Gastroesophageal sphincter (tissue), 3 donors: ENCODE data around the gene CAPN12.

Experiments
- POLR2AphosphoS5 ChIP-seq: sonication (generic); formaldehyde crosslinking; IDR thresholded peaks from one replicate; pipeline ENCODE4 v1.6.1; 2017; ENCODE audit warnings: antibody characterized with exemption
- TF ChIP-seq, protein P1 (sequence below), 4 experiments: fragments of 200-600 bp in 2 of 4; fragments of 450-650 bp in 2 of 4; sonication (generic) in 1 of 4; IDR thresholded peaks; one replicate each; pipeline ENCODE4 v1.5.1; 2017 to 2019; ENCODE audit warnings: antibody characterized with exemption in 4 of 4, mild to moderate bottlenecking in 2 of 4, moderate library complexity in 2 of 4

DNA sequence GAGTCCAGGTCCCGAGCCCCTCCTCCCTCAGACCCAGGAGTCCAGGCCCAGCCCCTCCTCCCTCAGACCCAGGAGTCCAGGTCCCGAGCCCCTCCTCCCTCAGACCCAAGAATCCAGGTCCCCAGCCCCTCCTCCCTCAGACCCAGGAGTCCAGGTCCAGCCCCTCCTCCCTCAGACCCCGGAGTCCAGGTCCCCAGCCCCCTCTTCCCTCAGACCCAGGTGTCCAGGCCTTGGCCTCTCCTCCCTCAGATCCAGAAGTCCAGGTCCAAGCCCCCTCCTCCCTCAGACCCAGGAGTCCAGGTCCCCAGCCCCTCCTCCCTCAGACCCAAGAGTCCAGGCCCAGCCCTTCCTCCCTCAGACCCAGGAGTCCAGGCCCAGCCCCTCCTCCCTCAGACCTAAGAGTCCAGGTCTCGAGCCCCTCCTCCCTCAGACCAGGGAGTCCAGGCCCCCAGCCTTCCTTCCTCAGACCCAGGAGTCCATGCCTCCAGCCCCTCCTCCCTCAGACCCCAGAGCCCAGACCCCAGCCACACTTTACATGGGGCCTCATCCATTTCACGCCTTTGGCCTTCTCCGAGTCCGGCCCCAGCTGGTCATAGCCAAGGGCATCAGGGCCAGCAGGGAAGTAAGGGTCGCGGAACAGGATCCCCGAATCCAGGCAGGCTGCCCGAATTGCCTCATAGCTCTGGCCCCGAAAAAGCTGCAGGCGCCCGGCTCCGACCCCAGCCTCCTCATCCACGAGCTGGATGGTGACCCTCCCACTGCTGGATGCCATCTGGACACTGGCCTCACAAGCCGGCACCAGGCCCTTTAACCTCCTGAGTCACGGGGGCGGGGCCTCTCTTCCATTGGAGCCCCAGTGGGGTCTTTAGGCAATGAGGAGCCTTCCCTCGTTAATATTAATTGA, 628 bp downstream of the CAPN12 start:
- TF ChIP-seq, protein P1, sequence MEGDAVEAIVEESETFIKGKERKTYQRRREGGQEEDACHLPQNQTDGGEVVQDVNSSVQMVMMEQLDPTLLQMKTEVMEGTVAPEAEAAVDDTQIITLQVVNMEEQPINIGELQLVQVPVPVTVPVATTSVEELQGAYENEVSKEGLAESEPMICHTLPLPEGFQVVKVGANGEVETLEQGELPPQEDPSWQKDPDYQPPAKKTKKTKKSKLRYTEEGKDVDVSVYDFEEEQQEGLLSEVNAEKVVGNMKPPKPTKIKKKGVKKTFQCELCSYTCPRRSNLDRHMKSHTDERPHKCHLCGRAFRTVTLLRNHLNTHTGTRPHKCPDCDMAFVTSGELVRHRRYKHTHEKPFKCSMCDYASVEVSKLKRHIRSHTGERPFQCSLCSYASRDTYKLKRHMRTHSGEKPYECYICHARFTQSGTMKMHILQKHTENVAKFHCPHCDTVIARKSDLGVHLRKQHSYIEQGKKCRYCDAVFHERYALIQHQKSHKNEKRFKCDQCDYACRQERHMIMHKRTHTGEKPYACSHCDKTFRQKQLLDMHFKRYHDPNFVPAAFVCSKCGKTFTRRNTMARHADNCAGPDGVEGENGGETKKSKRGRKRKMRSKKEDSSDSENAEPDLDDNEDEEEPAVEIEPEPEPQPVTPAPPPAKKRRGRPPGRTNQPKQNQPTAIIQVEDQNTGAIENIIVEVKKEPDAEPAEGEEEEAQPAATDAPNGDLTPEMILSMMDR (IDR thresholded peaks at IDR 0.05) = no peak
- TF ChIP-seq POLR2AphosphoS5 = no peak
